SK-MEL-5 (cell line): ENCODE data around the gene FRMD3. TPM values are rescaled to one million over a fixed set of nuclear protein-coding genes. Genes with fewer than 3 reads are reported as not detected.

ENCODE experiments used
- DNase-seq: peaks from one replicate; pipeline ENCODE4 v3.0.0-alpha.2; 2016; ENCODE audit warnings: low read depth, low spot score
- in situ Hi-C: cut with HindIII; loops from 2 replicates; pipeline ENCODE4 v1.10.0; 2016; ENCODE audit warnings: low sequenced_read_pairs, high pct_unique_total_duplicates, low pct_unique_long_range_greater_than_20kb
- total RNA-seq: library from RNA; depleted of rRNA; stranded (reverse); fragments of >200 nt; shearing (Covaris generic); gene quantifications from 2 replicates; pipeline ENCODE4 v1.2.3, GENCODE V29; 2014

The FRMD3 gene
- total RNA-seq, 1 experiment from 2014 or later: 22.1 TPM

GRCh38 chr9:83489961-83490360, 48.2 kb downstream of the FRMD3 start:
- in situ Hi-C loops: no loop called here

GRCh38 chr9:83484990-83485389, 53.2 kb downstream of the FRMD3 start:
- DNase-seq: no peak
- in situ Hi-C loops: no loop called here

More at GRCh38 chr9:83489961-83490360, 48.2 kb downstream of the FRMD3 start:
- no peak for DNase-seq

GRCh38 chr9:83483223-83483622, 55.0 kb downstream of the FRMD3 start:
- in situ Hi-C loops: no loop called here
- DNase-seq: no peak

- in situ Hi-C loops: no loop called here
These were observed 58.4 kb downstream of the FRMD3 start for GRCh38 chr9:83479765-83480164.

GRCh38 chr9:83477571-83477970, 60.6 kb downstream of the FRMD3 start:
- in situ Hi-C loops: no loop called here
- DNase-seq: no peak

More at GRCh38 chr9:83479765-83480164, 58.4 kb downstream of the FRMD3 start:
- no peak for DNase-seq

- in situ Hi-C loops: no loop called here
- no peak for DNase-seq
These were observed 61.1 kb downstream of the FRMD3 start for GRCh38 chr9:83477120-83477519.

- in situ Hi-C loops: no loop called here
- DNase-seq: no peak
These were observed 61.7 kb downstream of the FRMD3 start for GRCh38 chr9:83476513-83476912.

GRCh38 chr9:83475741-83476140, 62.5 kb downstream of the FRMD3 start:
- in situ Hi-C loops: no loop called here
- DNase-seq: no peak

- in situ Hi-C loops: no loop called here
- no peak for DNase-seq
These were observed 63.6 kb downstream of the FRMD3 start for GRCh38 chr9:83474631-83475030.

- DNase-seq: no peak
- in situ Hi-C loops: no loop called here
These were observed 64.7 kb downstream of the FRMD3 start for GRCh38 chr9:83473488-83473971.

- in situ Hi-C loops: no loop called here
- no peak for DNase-seq
These were observed 65.4 kb downstream of the FRMD3 start for GRCh38 chr9:83472764-83473163.

- in situ Hi-C loops: no loop called here
- DNase-seq: no peak
These were observed 66.0 kb downstream of the FRMD3 start for GRCh38 chr9:83472221-83472665.

GRCh38 chr9:83471241-83471640, 67.0 kb downstream of the FRMD3 start:
- in situ Hi-C loops: no loop called here
- no peak for DNase-seq

- DNase-seq: no peak
- in situ Hi-C loops: no loop called here
These were observed 68.5 kb downstream of the FRMD3 start for GRCh38 chr9:83469722-83470121.

- DNase-seq: no peak
- in situ Hi-C loops: no loop called here
These were observed 69.4 kb downstream of the FRMD3 start for GRCh38 chr9:83468821-83469220.

GRCh38 chr9:83466877-83467276, 71.3 kb downstream of the FRMD3 start:
- DNase-seq: no peak
- in situ Hi-C loops: no loop called here

- in situ Hi-C loops: no loop called here
- DNase-seq: no peak
These were observed 71.8 kb downstream of the FRMD3 start for GRCh38 chr9:83466351-83466750.

- in situ Hi-C loops: no loop called here
- no peak for DNase-seq
These were observed 78.4 kb downstream of the FRMD3 start for GRCh38 chr9:83459830-83460229.

GRCh38 chr9:83458530-83458929, 79.7 kb downstream of the FRMD3 start:
- in situ Hi-C loops: no loop called here

GRCh38 chr9:83457005-83457404, 81.2 kb downstream of the FRMD3 start:
- in situ Hi-C loops: no loop called here

More at GRCh38 chr9:83458530-83458929, 79.7 kb downstream of the FRMD3 start:
- no peak for DNase-seq

More at GRCh38 chr9:83457005-83457404, 81.2 kb downstream of the FRMD3 start:
- DNase-seq: no peak
